Measurements from ENCODE around the gene SRSF6.

SRSF6 gene

DNA sequence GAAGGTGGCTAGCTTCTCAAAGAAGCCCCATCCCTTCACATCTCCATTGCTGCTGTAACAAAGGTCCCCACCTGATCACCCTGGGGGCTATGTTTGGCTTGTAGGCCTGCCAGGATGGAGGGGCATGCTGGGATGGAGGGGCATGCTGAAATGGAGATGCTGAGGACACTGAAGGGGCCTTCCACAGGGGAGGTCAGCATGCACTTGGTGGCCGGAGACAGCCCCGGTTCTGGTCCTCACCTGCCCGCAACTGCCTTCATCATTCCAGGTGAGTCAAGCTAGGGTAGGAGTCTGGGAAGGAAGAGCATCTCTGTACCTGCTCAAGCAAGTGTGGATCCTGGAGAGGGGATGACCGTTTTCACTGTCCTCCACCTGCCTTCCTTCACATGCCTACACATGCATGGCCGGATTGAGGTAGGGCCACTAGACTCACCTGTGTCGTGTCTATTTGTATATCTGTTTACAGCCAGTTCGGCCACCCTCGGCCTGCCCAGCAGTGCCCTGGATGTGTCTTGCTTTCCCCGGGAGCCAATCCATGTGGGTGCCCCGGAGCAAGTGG, 55.8 kb downstream of the SRSF6 start:
- ATAC-seq (replicated peaks): no peak
- H3K4me3 Mint-ChIP-seq: peak overlapping the region; percentile 88 to 98
- H3K27me3 Mint-ChIP-seq: peaks cover 12 to 13% of the 10 kb centered on the region in 2 donors
- H3K27ac Mint-ChIP-seq: peak overlapping the region in 1 of 2 donors; percentile 90
- peaks cover 8% of the 10 kb centered on the region for H3K36me3 Mint-ChIP-seq (ENCODE audit: insufficient read depth)
- DNase-seq: no peak
- peaks cover 3 to 16% of the 10 kb centered on the region in 2 donors for H3K4me1 Mint-ChIP-seq (ENCODE audit: low read depth in 2 of 2)
- no peaks in the 10 kb centered on the region for H3K9me3 Mint-ChIP-seq
